Endothelial cell of umbilical vein (primary cell): ENCODE measurements around the gene CNTN5. TPM values are rescaled to one million over a fixed set of nuclear protein-coding genes. Genes with fewer than 3 reads are reported as not detected.

Source experiments
- BruUV-seq: library from RNA; stranded (reverse); fragments of 400-500 nt; replicated peaks from 2 replicates; lab custom pipeline; 2021; lab: Mats Ljungman, UMichigan
- CTCF ChIA-PET: fragments of 300-600, 350-600 bp; sonication (Branson Sonifier 250); formaldehyde crosslinking; loops from one replicate; lab custom pipeline; 2021; ENCODE audit warnings: antibody characterized with exemption, inconsistent platforms; lab: Charles Lee
- POLR2A ChIA-PET: fragments of 300-600, 350-600 bp; sonication (Branson Sonifier 250); formaldehyde crosslinking; loops from one replicate; lab custom pipeline; 2021; ENCODE audit warnings: antibody characterized with exemption, inconsistent platforms; lab: Charles Lee
- DNase-seq: peaks from one replicate; pipeline ENCODE4 v3.0.0-alpha.2; 2011; ENCODE audit warnings: low read depth, low spot score
- FAIRE-seq: peaks from 2 replicates; lab custom pipeline; 2011; peaks lifted over from hg19 to GRCh38; lab: Jason Lieb, UNC
- H2AFZ ChIP-seq: 2 replicates; pipeline ENCODE4 v1.6.0; 2012; ENCODE audit warnings: low read depth, low read length, control low read depth, inconsistent platforms
- H3K27ac ChIP-seq: 2 replicates; pipeline ENCODE4 v1.5.1; 2011; ENCODE audit warnings: low read depth, mild to moderate bottlenecking, control low read depth, low read length, moderate library complexity; ENCODE audit not compliant: insufficient read depth
- H3K27me3 ChIP-seq, 2 experiments: 2 replicates each; pipeline versions ENCODE4 v1.6.0 to v1.6.1; 2011; ENCODE audit warnings: low read length in 2 of 2, mixed read lengths in 1 of 2; ENCODE audit not compliant: control insufficient read depth in 2 of 2, insufficient read depth in 2 of 2
- H3K36me3 ChIP-seq, 2 experiments: 2 replicates in 1 of 2; 3 replicates in 1 of 2; pipeline ENCODE4 v1.5.1; 2011; ENCODE audit warnings: low read length in 2 of 2, mild to moderate bottlenecking in 1 of 2, moderate library complexity in 1 of 2; ENCODE audit not compliant: control insufficient read depth in 2 of 2, insufficient read depth in 2 of 2; ENCODE audit errors: extremely low read depth in 1 of 2
- H3K4me1 ChIP-seq: 3 replicates; pipeline ENCODE4 v1.5.1; 2011; ENCODE audit warnings: mild to moderate bottlenecking, low read length; ENCODE audit not compliant: control insufficient read depth, insufficient read depth; ENCODE audit errors: extremely low read depth
- H3K4me2 ChIP-seq: 2 replicates; pipeline ENCODE4 v1.6.1; 2011; ENCODE audit warnings: low read length, control low read depth, mixed read lengths; ENCODE audit not compliant: insufficient read depth
- H3K4me3 ChIP-seq, 3 experiments: fragments of 200-600 bp in 1 of 3; sonication (generic), shearing (Covaris generic) in 1 of 3; replicated peaks in 1 of 3; 2 replicates each; pipeline ENCODE4 v1.5.1; 2011 to 2016; ENCODE audit warnings: control low read depth in 3 of 3, low read length in 3 of 3, mild to moderate bottlenecking in 2 of 3, inconsistent platforms in 1 of 3, low read depth in 1 of 3, moderate library complexity in 1 of 3; ENCODE audit not compliant: insufficient read depth in 1 of 3
- H3K79me2 ChIP-seq: 2 replicates; pipeline ENCODE4 v1.6.0; 2012; ENCODE audit warnings: low read length, inconsistent platforms; ENCODE audit not compliant: control insufficient read depth, insufficient read depth
- H3K9ac ChIP-seq: replicated peaks from 2 replicates; pipeline ENCODE3; 2011; ENCODE audit warnings: low read length, control low read depth; ENCODE audit not compliant: insufficient read depth; ENCODE audit errors: extremely low read depth
- H3K9me1 ChIP-seq: replicated peaks from 3 replicates; pipeline ENCODE4 v1.6.0; 2011; ENCODE audit warnings: mild to moderate bottlenecking, low read length; ENCODE audit not compliant: control insufficient read depth, insufficient read depth; ENCODE audit errors: extremely low read depth
- H3K9me3 ChIP-seq: replicated peaks from 2 replicates; pipeline ENCODE4 v1.5.1; 2012; ENCODE audit warnings: low read length, inconsistent platforms; ENCODE audit not compliant: control insufficient read depth, insufficient read depth
- H4K20me1 ChIP-seq: replicated peaks from 2 replicates; pipeline ENCODE3; 2011; ENCODE audit warnings: mild to moderate bottlenecking, low read length; ENCODE audit not compliant: control insufficient read depth, insufficient read depth; ENCODE audit errors: extremely low read depth
- EZH2 ChIP-seq: IDR thresholded peaks from 2 replicates; pipeline ENCODE4 v1.6.1; 2012; ENCODE audit warnings: borderline replicate concordance, low read depth, mild to moderate bottlenecking, moderate library complexity, low read length, inconsistent platforms; ENCODE audit not compliant: severe bottlenecking
- FOS ChIP-seq: IDR thresholded peaks from 2 replicates; pipeline ENCODE4 v1.6.1; 2011; ENCODE audit warnings: mild to moderate bottlenecking, low read length, moderate library complexity, borderline replicate concordance; ENCODE audit not compliant: insufficient read depth
- GATA2 ChIP-seq: IDR thresholded peaks from 2 replicates; pipeline ENCODE4 v1.7.0; 2011; ENCODE audit warnings: low read depth, mild to moderate bottlenecking, moderate library complexity, mixed read lengths, low read length; ENCODE audit not compliant: insufficient read length, insufficient read depth
- JUN ChIP-seq: IDR thresholded peaks from 2 replicates; pipeline ENCODE4 v1.6.1; 2011; ENCODE audit warnings: borderline replicate concordance, low read depth; ENCODE audit not compliant: insufficient read length, insufficient read depth
- MYC ChIP-seq: IDR thresholded peaks from one replicate; pipeline ENCODE4 v1.6.1; 2011; ENCODE audit warnings: mild to moderate bottlenecking, low read depth, low read length
- dilution Hi-C: fragments of 300-500 bp; cut with MboI; formaldehyde crosslinking; loops from one replicate; pipeline ENCODE4 v1.15.0; 2019; ENCODE audit warnings: low sequenced_read_pairs; ENCODE audit not compliant: extremely low pct_ligation_motif_present
- intact Hi-C: fragments of 100-400 bp; cut with micrococcal nuclease; formaldehyde crosslinking; loops from one replicate; pipeline ENCODE4 v1.10.0; 2022
- polyA plus RNA-seq, 4 experiments: library from polyadenylated mRNA; depleted of rRNA in 3 of 4; stranded (reverse) in 3 of 4; unstranded in 1 of 4; fragments of >200 nt; gene quantifications; 2 replicates each; pipeline versions ENCODE4 v1.2.1 to v1.2.3, GENCODE V29; 2011 to 2012; ENCODE audit warnings: missing spikeins in 1 of 4
- total RNA-seq: library from RNA; stranded (reverse); gene quantifications from 2 replicates; pipeline ENCODE4 v1.2.3, GENCODE V29; 2021
- TF ChIP-seq, protein P1 (sequence below), 2 donors: IDR thresholded peaks; 1 replicate in 1 of 2; 2 replicates in 1 of 2; pipeline ENCODE4 v1.5.1; 2011; ENCODE audit warnings: low read length in 2 of 2, mild to moderate bottlenecking in 2 of 2, moderate library complexity in 2 of 2, control low read depth in 1 of 2, inconsistent platforms in 1 of 2, low read depth in 1 of 2; ENCODE audit not compliant: insufficient read depth in 1 of 2; ENCODE audit errors: extremely low read depth in 1 of 2
- TF ChIP-seq, protein P2 (sequence below): IDR thresholded peaks from 2 replicates; pipeline ENCODE4 v1.6.1; 2011; ENCODE audit not compliant: insufficient read depth, insufficient read length

The CNTN5 gene
- total and polyA plus RNA-seq, 2 donors (not counting 3 experiments of a cell fraction or from before 2014, with no cell fraction given) = not detected

DNA sequence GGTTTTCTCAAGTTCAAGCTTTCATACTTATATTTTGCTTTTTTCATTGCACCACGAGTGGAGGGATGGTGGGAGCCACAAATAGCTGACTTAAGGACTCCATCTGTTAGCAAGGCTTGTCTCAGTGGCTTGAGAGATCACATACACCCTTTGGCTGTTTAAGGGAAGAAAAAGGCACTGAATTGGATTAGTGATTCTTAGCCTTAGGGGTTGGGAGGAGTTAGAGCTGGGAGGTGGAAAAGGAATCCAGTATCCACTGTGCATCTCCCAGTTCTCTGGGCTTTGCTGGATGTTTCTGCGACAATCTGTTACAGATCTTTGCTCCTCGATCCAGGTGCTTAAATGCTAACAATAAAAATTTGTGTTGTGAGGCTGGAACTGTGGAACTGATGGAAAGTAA lies 593.6 kb downstream of the CNTN5 start:
- CTCF ChIA-PET = no interaction called here
- Histone ChIP-seq H3K4me3 (no peak overlapping the region), H3K4me2 (no peak overlapping the region), H3K27me3 (no peaks in the 10 kb centered on the region), H3K9ac (no peak overlapping the region), H3K9me1 (no peaks in the 10 kb centered on the region), H3K4me1 (no peaks in the 10 kb centered on the region), H3K9me3 (peaks cover 3% of the 10 kb centered on the region), H3K36me3 (no peaks in the 10 kb centered on the region), H3K79me2 (no peaks in the 10 kb centered on the region), H4K20me1 (no peaks in the 10 kb centered on the region), H2AFZ (no peak overlapping the region), H3K27ac (no peak overlapping the region)
- POLR2A ChIA-PET = no interaction called here
- BruUV-seq = no TSS peak
- FAIRE-seq (no peak), DNase-seq (no peak)
- TF ChIP-seq JUN (no peak), MYC (no peak), GATA2 (no peak), EZH2 (no peak), FOS (no peak)
- TF ChIP-seq, protein P1, sequence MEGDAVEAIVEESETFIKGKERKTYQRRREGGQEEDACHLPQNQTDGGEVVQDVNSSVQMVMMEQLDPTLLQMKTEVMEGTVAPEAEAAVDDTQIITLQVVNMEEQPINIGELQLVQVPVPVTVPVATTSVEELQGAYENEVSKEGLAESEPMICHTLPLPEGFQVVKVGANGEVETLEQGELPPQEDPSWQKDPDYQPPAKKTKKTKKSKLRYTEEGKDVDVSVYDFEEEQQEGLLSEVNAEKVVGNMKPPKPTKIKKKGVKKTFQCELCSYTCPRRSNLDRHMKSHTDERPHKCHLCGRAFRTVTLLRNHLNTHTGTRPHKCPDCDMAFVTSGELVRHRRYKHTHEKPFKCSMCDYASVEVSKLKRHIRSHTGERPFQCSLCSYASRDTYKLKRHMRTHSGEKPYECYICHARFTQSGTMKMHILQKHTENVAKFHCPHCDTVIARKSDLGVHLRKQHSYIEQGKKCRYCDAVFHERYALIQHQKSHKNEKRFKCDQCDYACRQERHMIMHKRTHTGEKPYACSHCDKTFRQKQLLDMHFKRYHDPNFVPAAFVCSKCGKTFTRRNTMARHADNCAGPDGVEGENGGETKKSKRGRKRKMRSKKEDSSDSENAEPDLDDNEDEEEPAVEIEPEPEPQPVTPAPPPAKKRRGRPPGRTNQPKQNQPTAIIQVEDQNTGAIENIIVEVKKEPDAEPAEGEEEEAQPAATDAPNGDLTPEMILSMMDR (IDR thresholded peaks at IDR 0.05; ENCODE audit: extremely low read depth in 1 of 2, insufficient read depth in 1 of 2, low read depth in 1 of 2, low read length in 2 of 2) = no peak
- TF ChIP-seq, protein P2, sequence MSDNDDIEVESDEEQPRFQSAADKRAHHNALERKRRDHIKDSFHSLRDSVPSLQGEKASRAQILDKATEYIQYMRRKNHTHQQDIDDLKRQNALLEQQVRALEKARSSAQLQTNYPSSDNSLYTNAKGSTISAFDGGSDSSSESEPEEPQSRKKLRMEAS = no peak
- intact Hi-C loops = no loop called here
- dilution Hi-C loops = no loop called here
